LNCAP (cell line): ENCODE data around the gene NAV2.

Experiments
- CTCF ChIP-seq: fragments of 450-650 bp; IDR thresholded peaks from 2 replicates; pipeline ENCODE4 v1.5.1; 2017; ENCODE audit warnings: mild to moderate bottlenecking

Gene NAV2

DNA sequence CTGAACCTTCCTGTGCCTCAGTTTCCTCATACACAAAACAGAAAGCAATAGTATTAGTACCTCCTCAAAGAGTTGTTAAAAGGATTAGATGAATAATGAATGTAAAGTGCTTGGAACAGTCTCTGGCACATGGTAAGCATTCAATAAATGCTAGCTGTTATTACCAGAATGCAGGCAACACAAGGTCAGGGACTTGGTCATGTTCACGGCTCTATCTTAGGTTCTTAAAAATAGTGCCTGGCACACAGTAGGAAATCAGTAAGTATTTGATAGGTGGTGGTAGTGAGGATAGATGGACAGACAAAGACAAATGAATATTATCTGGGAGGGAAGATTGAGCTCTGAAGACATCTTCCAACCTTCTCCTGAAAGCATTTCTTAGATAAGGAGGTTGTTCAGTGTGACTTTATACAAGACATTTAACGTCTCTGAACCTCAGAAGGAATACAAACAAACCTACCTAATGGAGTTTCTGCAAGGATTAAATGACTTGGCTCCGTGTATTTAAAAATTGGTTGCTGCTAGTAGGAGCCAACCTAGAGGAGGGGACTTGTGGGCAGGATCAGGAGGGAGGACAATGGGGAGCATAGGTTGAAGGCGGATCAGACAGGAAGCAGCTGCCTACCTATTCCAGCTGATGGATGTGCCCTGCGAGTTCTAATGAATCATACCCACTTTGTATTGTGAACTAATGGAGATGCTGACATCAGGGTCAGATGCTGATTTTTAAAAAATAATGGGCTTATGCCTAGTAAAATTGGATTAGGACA lies 353.6 kb downstream of the NAV2 start:
- no peak for TF ChIP-seq CTCF

- TF ChIP-seq CTCF, result no peak
These were observed 354.1 kb downstream of the NAV2 start for GRCh38 chr11:20066783-20067156.

DNA sequence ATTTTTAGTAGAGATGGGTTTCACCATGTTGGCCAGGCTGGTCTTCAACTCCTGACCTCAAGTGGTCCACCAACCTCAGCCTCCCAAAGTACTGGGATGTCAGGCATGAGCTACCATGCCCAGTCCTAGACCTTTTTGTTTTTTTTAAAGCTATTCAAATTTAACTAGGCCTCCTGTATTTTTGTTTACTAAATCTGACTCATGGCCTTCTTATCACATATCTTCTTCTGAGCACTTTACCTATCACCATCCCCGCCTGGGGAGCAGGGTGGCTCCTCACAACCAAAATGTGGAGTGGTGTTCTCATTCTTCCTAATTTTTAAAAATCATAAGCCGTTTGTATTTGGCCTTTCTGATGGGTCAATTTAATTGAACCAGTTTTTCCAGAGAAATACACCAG lies 355.0 kb downstream of the NAV2 start:
- no peak for TF ChIP-seq CTCF

DNA sequence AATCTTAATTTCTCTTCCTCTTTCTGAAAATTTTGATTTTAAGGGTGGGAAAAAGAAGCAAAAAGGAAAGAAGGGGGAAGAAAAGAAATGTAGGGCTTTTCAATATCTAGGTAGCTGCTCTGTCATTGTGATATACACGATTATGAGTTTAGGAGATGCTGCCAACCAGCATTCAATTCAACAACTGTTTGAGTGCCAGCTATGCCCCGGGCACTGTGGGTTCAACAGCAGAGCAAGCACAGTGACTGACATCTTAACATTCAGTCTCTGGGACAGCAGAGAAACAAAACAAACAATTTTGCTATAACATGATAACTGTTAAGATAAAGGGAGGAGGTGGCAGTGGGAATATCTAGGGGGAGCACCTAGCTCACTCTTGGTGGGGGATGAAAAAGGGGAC lies 356.1 kb downstream of the NAV2 start:
- TF ChIP-seq CTCF, result no peak

GRCh38 chr11:20070459-20070858 lies 357.8 kb downstream of the NAV2 start:
- TF ChIP-seq CTCF, result no peak

DNA sequence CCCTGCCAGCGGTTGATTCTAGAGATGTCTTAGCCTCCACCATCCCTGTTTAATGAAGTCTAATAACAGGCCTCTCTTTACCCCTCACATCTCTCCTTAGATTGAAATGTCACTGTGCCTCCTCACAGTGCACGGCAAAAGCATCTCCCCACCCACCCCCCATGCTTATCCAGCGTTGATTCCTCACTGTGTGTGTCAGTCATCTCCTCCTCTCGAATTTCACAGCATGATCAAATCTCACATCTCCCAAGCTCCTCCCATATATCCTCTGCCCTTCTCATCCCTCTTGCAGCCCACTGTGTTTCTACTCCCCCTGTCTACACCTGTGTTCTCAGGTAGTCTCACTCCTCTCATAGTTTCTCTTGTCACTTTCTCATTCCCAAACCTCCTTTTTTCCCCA lies 363.0 kb downstream of the NAV2 start:
- no peak for TF ChIP-seq CTCF

DNA sequence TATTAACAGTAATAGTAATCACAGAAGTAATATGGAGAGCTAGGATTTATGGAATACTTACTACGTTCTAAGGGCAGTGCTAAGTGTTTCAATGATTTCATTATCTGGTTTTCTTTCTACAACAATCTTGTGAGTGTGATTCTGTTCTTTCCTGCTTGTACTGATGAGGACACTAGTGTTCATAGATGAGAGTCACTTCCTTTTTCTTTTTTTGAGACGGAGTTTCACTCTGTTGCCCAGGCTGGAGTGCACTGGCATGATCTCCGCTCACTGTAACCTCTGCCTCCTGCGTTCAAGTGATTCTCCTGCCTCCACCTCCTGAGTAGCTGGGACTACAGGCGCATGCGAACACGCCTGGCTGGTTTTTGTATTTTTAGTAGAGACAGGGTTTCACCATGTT lies 366.2 kb downstream of the NAV2 start:
- no peak for TF ChIP-seq CTCF
